ACHN (cell line): Measurements from ENCODE around the gene DCAF5.
A peak's percentile ranks its signal among the peaks of the same experiment; 100 is the strongest.

Experiments used
- DNase-seq: peaks from one replicate; pipeline ENCODE4 v3.0.0-alpha.2; 2015
- in situ Hi-C: cut with HindIII; loops from 2 replicates; pipeline ENCODE4 v1.10.0; 2017; ENCODE audit warnings: low sequenced_read_pairs, low pct_ligation_motif_present, low pct_unique_long_range_greater_than_20kb

Gene DCAF5

GRCh38 chr14:69151458-69152180, 1.3 kb downstream of the DCAF5 start:
- DNase-seq, result peak; percentile 69
- in situ Hi-C loops, result no loop called here

- in situ Hi-C loops, result no loop called here
- DNase-seq, result no peak
Observed at GRCh38 chr14:69149461-69150244, 3.3 kb downstream of the DCAF5 start.

GRCh38 chr14:69142101-69142500, 10.8 kb downstream of the DCAF5 start:
- no peak for DNase-seq
- in situ Hi-C loops, result no loop called here

- DNase-seq, result no peak
- in situ Hi-C loops, result no loop called here
Observed at GRCh38 chr14:69141550-69141949, 11.4 kb downstream of the DCAF5 start.

- DNase-seq, result no peak
- in situ Hi-C loops, result no loop called here
Observed at GRCh38 chr14:69139743-69140142, 13.2 kb downstream of the DCAF5 start.

GRCh38 chr14:69137843-69138535, 14.9 kb downstream of the DCAF5 start:
- in situ Hi-C loops, result no loop called here

GRCh38 chr14:69137416-69137815, 15.5 kb downstream of the DCAF5 start:
- in situ Hi-C loops, result no loop called here
- DNase-seq, result no peak

More at GRCh38 chr14:69137843-69138535, 14.9 kb downstream of the DCAF5 start:
- no peak for DNase-seq

- in situ Hi-C loops, result no loop called here
- no peak for DNase-seq
Observed at GRCh38 chr14:69135133-69135532, 17.8 kb downstream of the DCAF5 start.

- in situ Hi-C loops, result no loop called here
Observed at GRCh38 chr14:69133206-69134125, 19.5 kb downstream of the DCAF5 start.

GRCh38 chr14:69132513-69133181, 20.3 kb downstream of the DCAF5 start:
- no peak for DNase-seq
- in situ Hi-C loops, result no loop called here

More at GRCh38 chr14:69133206-69134125, 19.5 kb downstream of the DCAF5 start:
- DNase-seq, result peak; percentile 53

- DNase-seq, result no peak
- in situ Hi-C loops, result no loop called here
Observed at GRCh38 chr14:69131176-69131575, 21.7 kb downstream of the DCAF5 start.

- peak; percentile 71 for DNase-seq
- in situ Hi-C loops, result no loop called here
Observed at GRCh38 chr14:69129264-69129880, 23.5 kb downstream of the DCAF5 start.

GRCh38 chr14:69118305-69118704, 34.6 kb downstream of the DCAF5 start:
- DNase-seq, result no peak
- in situ Hi-C loops, result no loop called here

- in situ Hi-C loops, result no loop called here
- no peak for DNase-seq
Observed at GRCh38 chr14:69117020-69117767, 35.7 kb downstream of the DCAF5 start.

GRCh38 chr14:69115407-69116185, 37.3 kb downstream of the DCAF5 start:
- DNase-seq, result no peak
- in situ Hi-C loops, result no loop called here

GRCh38 chr14:69114763-69115162, 38.2 kb downstream of the DCAF5 start:
- in situ Hi-C loops, result no loop called here
- DNase-seq, result no peak
